Measurements from ENCODE around the gene TPRG1L. TPM values are rescaled to one million over a fixed set of nuclear protein-coding genes. Genes with fewer than 3 reads are reported as not detected.

TPRG1L gene
- polyA plus RNA-seq, 3 donors from 2014 or later, result 36.2 to 43.4 (median 40.3) TPM

DNA sequence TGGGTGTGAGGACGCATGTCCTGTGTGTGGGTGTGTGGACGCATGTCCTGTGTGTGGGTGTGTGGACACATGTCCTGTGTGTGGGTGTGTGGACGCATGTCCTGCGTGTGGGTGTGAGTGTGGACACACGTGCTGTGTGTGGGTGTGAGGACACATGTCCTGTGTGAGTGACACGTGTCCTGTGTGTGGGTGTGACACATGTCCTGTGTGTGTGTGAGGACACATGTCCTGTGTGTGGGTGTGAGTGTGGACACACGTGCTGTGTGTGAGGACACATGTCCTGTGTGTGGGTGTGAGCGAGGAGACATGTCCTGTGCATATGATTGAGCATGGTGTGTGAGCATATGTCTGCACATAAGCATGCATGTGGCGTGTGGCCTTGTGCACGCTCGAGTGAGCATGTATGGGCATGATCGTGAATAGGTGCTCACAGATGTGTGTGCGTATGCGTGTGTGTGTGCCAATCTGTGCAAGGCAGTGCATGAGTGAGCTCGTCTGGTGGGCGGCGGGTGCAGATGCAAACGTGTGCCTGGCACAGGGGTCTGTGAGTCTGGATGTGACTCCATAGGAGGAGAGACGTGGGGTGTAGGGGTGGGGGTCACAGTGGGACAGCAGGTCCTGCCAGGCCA lies 38.8 kb upstream of the TPRG1L start:
- Mint-ChIP-seq H3K4me3 (no peak overlapping the region), H3K36me3 (no peaks in the 10 kb centered on the region), H3K9me3 (no peaks in the 10 kb centered on the region), H3K4me1 (no peaks in the 10 kb centered on the region), H3K27me3 (ENCODE audit: low read depth in 3 of 3) (no peaks in the 10 kb centered on the region), H3K27ac (no peak overlapping the region)
- no peak for DNase-seq

DNA sequence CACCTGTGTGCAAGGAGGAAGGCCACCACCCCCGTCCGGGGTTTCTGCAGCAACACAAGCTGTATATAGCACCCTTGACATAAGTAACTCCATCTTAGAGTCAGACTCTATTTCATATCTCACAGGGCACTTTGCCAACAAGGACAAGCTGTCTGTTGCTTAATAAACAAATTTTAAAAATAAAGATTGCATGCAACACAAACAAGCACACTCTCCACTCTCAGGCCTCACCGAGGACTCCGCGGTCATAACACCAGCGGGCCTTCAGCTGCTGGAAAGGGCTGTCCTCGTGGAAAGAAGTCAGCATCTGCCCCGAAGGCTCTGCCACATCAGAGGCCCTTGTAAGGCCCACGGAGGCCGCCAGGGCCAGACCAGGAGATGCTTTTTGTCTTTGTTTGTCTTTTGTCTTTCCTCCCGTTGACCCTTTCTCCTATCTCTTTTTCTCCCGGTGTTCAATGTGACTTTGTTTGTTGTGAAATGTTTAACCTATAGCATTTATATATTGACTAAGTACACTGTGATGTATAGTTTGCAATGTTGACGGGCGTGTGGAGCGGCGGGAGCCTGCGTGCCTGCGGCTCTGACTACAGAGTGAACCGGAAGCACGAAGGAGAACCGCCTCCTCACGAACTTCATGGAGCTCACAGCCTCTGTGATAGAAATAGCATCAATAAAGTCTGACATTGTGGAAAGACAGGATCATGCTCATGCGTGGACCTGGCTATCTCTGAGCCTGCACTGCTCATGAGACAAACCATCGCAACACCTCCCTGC lies 37.6 kb upstream of the TPRG1L start:
- Mint-ChIP-seq H3K4me1 (no peaks in the 10 kb centered on the region), H3K27me3 (ENCODE audit: low read depth in 3 of 3) (no peaks in the 10 kb centered on the region), H3K4me3 (no peak overlapping the region), H3K9me3 (no peaks in the 10 kb centered on the region), H3K27ac (peak overlapping the region in 2 of 6 donors; percentile 24 to 31), H3K36me3 (no peaks in the 10 kb centered on the region)
- DNase-seq, result no peak

- no peaks in the 10 kb centered on the region for H3K27me3 Mint-ChIP-seq (ENCODE audit: low read depth in 3 of 3)
- H3K9me3 Mint-ChIP-seq, result no peaks in the 10 kb centered on the region
- H3K4me3 Mint-ChIP-seq, result no peak overlapping the region
- DNase-seq, result peak in 2 of 3 donors; percentile 18 to 21
- no peak overlapping the region for H3K27ac Mint-ChIP-seq
- no peaks in the 10 kb centered on the region for H3K4me1 Mint-ChIP-seq
- H3K36me3 Mint-ChIP-seq, result no peaks in the 10 kb centered on the region
These were observed 36.4 kb upstream of the TPRG1L start for GRCh38 chr1:3588395-3588794.

DNA sequence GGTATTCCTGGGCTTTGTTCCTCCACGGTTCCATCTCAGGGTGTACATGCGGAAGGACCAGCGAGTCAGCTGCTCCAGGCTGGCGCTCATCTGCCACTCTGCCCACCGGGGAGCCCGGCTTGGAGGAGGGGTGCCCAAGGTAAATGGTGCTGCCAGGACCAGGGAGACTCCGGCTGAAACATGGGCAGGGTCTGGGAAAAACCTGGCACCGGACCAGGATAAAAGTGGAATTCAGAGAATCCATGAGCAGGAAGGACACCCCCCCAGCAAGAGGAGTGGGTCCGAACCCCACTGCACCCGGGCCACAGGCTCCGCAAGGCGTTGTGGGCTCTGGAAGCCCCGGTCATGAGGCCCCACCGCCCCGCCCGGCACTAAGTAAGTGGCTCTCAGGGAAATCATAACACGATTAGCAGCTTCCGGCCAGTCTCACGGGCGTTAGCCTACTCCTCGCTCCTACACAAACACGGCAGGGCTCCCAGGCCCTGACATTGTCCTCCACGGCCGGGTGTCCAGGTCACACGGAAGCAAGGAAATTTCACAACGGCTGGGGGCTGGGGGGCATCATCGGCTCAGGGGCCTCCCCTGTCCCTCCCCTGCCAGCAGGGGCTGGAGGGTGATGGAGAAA lies 34.6 kb upstream of the TPRG1L start:
- Mint-ChIP-seq H3K36me3 (no peaks in the 10 kb centered on the region), H3K9me3 (no peaks in the 10 kb centered on the region), H3K4me1 (no peaks in the 10 kb centered on the region), H3K27me3 (ENCODE audit: low read depth in 3 of 3) (peaks cover 0 to 1% (median 0%) of the 10 kb centered on the region in 3 donors), H3K27ac (no peak overlapping the region), H3K4me3 (no peak overlapping the region)
- no peak for DNase-seq

DNA sequence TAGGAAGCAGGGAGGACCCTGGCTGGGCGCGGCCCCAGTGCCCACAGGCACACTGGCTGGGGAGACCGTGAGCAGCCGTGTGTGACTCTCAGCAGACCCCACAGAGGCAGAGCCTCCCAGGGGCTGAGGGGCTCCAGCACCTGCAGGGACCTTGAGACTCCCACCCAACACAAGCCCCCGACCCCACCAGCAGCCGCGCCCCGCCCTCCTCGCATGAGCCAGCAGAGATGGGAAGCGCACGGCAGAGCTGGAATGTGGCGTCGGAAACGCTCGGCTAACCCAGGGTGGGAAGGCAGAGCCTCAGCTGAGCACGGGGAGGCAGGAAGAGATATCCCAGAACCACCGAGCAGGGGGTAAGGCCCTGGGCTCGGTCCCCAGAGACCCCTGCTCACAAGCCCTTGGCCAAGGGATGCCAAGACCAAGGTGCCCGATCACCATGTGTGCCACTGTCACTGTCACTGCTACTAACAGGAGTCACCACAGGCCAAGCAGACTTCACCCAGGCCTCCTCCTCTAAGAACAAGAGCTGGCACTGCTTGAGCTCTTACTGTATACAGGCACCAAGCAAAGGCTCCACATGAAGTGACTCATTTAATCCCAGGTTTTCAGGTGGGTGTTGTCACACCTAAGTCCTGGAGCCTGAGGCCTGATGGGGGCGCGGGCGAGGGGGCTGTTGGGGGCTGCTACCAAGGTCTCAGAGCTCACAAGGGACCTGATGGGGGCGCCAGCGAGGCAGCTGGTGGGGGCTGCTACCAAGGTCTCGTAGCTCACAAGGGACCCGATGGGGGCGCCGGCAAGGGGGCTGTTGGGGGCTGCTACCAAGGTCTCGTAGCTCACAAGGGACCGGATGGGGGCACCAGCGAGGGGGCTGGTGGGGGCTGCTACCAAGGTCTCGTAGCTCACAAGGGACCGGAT lies 33.6 kb upstream of the TPRG1L start:
- H3K27ac Mint-ChIP-seq, result peak overlapping the region in 1 of 6 donors; percentile 40
- H3K4me3 Mint-ChIP-seq, result no peak overlapping the region
- peaks cover 0 to 4% of the 10 kb centered on the region in 2 donors for H3K4me1 Mint-ChIP-seq
- no peaks in the 10 kb centered on the region for H3K9me3 Mint-ChIP-seq
- H3K27me3 Mint-ChIP-seq (ENCODE audit: low read depth in 3 of 3), result peaks cover 0 to 1% (median 0%) of the 10 kb centered on the region in 3 donors
- no peak for DNase-seq
- no peaks in the 10 kb centered on the region for H3K36me3 Mint-ChIP-seq

DNA sequence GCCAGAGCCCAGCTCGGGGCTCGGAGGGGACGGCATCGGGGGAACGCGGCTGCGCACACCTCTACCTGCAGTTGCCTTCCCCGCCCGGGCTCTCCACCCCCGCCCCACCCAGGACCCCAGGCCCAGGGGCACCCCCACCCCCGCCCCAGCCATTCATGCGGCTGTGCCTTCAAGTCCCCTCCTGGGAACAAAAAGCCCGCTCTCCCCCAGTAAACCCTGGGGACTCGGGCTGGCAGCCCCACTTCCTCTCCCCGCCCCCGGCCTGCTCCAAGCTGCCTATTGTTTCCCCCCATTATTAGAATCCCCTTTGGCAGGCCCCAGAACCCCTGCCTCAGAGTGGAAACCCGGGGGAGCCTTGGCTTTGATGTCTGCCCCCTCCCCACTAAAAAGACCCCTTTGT lies 31.5 kb upstream of the TPRG1L start:
- Mint-ChIP-seq H3K4me1 (peaks cover 15 to 21% of the 10 kb centered on the region in 2 donors), H3K36me3 (no peaks in the 10 kb centered on the region), H3K27ac (no peak overlapping the region), H3K4me3 (no peak overlapping the region), H3K27me3 (ENCODE audit: low read depth in 3 of 3) (peaks cover 0 to 2% (median 1%) of the 10 kb centered on the region in 3 donors), H3K9me3 (no peaks in the 10 kb centered on the region)
- DNase-seq, result no peak

GRCh38 chr1:3593745-3594144 lies 31.1 kb upstream of the TPRG1L start:
- no peak overlapping the region for H3K4me3 Mint-ChIP-seq
- H3K4me1 Mint-ChIP-seq, result peaks cover 17 to 22% of the 10 kb centered on the region in 2 donors
- peaks cover 0 to 2% (median 1%) of the 10 kb centered on the region in 3 donors for H3K27me3 Mint-ChIP-seq (ENCODE audit: low read depth in 3 of 3)
- no peaks in the 10 kb centered on the region for H3K36me3 Mint-ChIP-seq
- H3K27ac Mint-ChIP-seq, result peak overlapping the region in 1 of 6 donors; percentile 26
- no peaks in the 10 kb centered on the region for H3K9me3 Mint-ChIP-seq
- no peak for DNase-seq

DNA sequence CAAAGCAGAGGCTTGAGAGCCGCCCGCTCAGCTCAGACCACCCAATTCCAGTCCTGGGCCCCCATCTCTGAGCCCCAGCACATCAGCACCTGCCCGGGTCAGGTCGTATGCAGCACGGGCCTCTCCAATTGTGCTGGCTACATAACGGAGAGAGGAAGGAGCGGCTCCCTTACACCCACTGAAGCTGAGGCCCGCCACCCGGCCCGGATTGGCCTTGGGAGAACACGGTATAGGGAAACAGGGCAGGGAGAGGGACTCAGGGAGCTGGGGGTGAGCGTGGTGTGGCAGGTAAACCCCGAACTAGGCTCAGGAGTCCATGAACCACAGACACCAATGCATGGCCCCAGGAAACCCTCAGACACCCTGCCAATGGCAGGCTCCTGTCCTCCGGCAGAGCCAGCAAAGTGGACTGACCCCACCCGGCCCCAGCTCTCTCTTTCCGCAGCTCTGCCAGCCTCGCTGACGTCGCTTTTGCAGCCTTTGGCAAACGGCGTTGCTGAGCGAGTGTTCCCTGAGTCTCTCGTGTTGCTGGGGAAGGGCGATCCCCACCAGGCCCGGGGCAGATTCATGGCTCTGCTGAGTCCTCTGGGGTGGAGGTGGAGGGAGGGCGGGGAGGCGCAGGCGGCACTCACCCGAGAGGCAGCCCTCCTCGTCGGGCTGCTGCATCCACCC lies 30.0 kb upstream of the TPRG1L start:
- Mint-ChIP-seq H3K27ac (no peak overlapping the region), H3K4me1 (peaks cover 24 to 32% of the 10 kb centered on the region in 2 donors)
- DNase-seq, result no peak

DNA sequence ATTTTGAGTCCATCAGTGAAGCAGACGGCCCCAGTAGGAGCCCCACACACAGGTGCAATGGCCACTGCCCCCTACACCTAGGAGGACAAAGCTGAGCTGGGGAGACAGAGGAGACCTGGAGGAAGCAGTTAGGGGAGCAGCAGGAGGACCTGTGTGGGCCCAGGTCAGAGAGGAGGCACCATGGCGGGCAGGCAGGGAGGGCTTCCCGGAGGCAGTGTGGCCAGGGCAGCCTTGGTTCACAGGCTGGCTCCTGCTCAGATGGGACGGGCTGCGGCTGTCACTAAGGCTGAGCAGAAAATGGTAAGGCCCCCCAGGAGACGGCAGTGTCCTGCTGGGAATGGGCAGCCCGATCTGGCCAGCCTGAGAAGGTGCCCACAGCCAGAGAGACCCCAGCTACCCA lies 28.9 kb upstream of the TPRG1L start:
- peaks cover 24 to 37% of the 10 kb centered on the region in 2 donors for H3K4me1 Mint-ChIP-seq
- peak overlapping the region in 4 of 6 donors; percentile 45 to 72 (median 56) for H3K27ac Mint-ChIP-seq
- no peak for DNase-seq
- H3K36me3 Mint-ChIP-seq, result no peaks in the 10 kb centered on the region
- H3K9me3 Mint-ChIP-seq, result no peaks in the 10 kb centered on the region
- H3K4me3 Mint-ChIP-seq, result peak overlapping the region in 1 of 5 donors; percentile 8
- H3K27me3 Mint-ChIP-seq (ENCODE audit: low read depth in 3 of 3), result peaks cover 0 to 2% (median 1%) of the 10 kb centered on the region in 3 donors

More for the DNA sequence above, 30.0 kb upstream of the TPRG1L start:
- H3K4me3 Mint-ChIP-seq, result no peak overlapping the region
- H3K9me3 Mint-ChIP-seq, result no peaks in the 10 kb centered on the region
- H3K27me3 Mint-ChIP-seq (ENCODE audit: low read depth in 3 of 3), result peaks cover 0 to 2% (median 1%) of the 10 kb centered on the region in 3 donors
- H3K36me3 Mint-ChIP-seq, result no peaks in the 10 kb centered on the region

- Mint-ChIP-seq H3K27ac (peak overlapping the region; percentile 87 to 94 (median 88)), H3K4me3 (peak overlapping the region; percentile 79 to 91 (median 85)), H3K9me3 (no peaks in the 10 kb centered on the region), H3K36me3 (no peaks in the 10 kb centered on the region), H3K27me3 (ENCODE audit: low read depth in 3 of 3) (peaks cover 0 to 2% (median 1%) of the 10 kb centered on the region in 3 donors), H3K4me1 (peaks cover 24 to 41% of the 10 kb centered on the region in 2 donors)
- DNase-seq, result no peak
These were observed 27.9 kb upstream of the TPRG1L start for GRCh38 chr1:3596663-3597598.

DNA sequence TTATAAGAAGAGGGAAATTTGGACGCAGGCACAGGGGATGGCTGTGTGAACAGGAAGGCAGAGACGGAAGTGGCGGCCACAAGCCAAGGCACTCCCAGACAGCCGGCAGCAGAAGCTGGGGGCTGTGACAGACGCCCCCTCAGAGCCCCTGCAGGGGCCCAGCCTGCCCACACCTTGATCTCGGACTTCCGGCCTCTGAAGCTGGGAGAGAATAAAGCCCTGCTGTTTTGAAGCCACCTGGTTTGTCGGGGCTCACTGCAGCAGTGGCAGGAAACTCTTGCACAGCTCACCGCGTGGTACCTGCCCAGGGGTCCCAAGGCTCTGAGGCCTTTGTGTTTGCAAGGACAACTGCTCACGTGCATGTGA lies 27.2 kb upstream of the TPRG1L start:
- peaks cover 0 to 2% (median 1%) of the 10 kb centered on the region in 3 donors for H3K27me3 Mint-ChIP-seq (ENCODE audit: low read depth in 3 of 3)
- H3K36me3 Mint-ChIP-seq, result no peaks in the 10 kb centered on the region
- peak; percentile 43 to 44 (median 43) for DNase-seq
- H3K27ac Mint-ChIP-seq, result peak overlapping the region; percentile 87 to 94 (median 88)
- no peaks in the 10 kb centered on the region for H3K9me3 Mint-ChIP-seq
- H3K4me1 Mint-ChIP-seq, result peaks cover 24 to 41% of the 10 kb centered on the region in 2 donors
- peak overlapping the region; percentile 79 to 91 (median 85) for H3K4me3 Mint-ChIP-seq

GRCh38 chr1:3598051-3598491 lies 26.7 kb upstream of the TPRG1L start:
- H3K36me3 Mint-ChIP-seq, result no peaks in the 10 kb centered on the region
- H3K4me1 Mint-ChIP-seq, result peaks cover 24 to 41% of the 10 kb centered on the region in 2 donors
- H3K4me3 Mint-ChIP-seq, result peak overlapping the region; percentile 79 to 91 (median 85)
- no peak for DNase-seq
- peak overlapping the region; percentile 87 to 94 (median 88) for H3K27ac Mint-ChIP-seq
- no peaks in the 10 kb centered on the region for H3K9me3 Mint-ChIP-seq
- peaks cover 0 to 2% (median 1%) of the 10 kb centered on the region in 3 donors for H3K27me3 Mint-ChIP-seq (ENCODE audit: low read depth in 3 of 3)
